Measurements from ENCODE around the gene ACTN4.

ACTN4 gene

GRCh38 chr19:38683393-38684077 is 36.1 kb downstream of the ACTN4 start:
- Histone ChIP-seq H3K9ac (ENCODE audit: low read depth, low read length) (peak overlapping the region; percentile 78), H3K4me3 (ENCODE audit: low read depth, low read length) (no peak overlapping the region; the same call in 1 of the 2 replicates)

DNA sequence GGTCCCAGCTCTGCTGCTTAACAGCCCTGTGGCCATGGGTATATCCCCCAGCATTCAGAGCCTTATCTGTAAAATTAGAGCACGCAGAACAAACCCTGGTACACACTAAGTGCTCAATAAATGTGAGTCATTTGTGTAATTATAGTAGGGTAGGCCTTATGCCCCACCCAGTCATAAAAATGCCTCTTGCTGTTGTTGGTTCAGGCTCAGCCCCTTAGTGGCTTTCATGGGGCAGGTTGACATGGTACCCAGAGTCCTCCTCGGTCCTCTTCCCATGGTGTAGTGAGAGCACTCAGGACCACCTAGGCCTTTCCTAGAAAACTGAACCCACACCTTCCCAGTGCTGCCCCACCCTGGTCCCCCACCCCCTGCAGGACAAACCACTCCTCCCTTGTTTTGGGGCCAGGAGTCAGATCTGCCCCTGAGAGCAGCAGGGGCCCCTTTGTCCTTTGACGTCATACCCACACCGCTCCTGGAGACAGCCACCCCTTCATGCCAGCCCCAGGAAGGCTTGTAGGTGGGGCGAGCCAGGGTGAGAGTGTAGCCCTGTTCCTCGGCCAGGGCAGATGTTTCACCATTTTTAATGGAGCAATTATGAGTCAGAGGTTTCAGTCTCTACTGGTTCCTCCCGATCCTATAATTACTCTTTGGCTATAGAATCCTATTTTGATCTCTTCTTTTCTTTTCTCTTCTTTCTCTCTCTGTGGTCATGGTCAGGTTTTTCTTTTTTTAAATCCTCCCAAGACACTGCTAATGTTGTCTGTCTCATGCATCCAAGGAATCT is 36.8 kb downstream of the ACTN4 start:
- no peaks in the 10 kb centered on the region for H3K9me3 ChIP-seq (ENCODE audit: control insufficient read depth, insufficient read depth, low read length)
- H3K27me3 ChIP-seq (ENCODE audit: control insufficient read depth, insufficient read depth, low read length), result no peaks in the 10 kb centered on the region
- H3K4me3 ChIP-seq (ENCODE audit: low read depth, low read length), result no peak overlapping the region; the same call in 1 of the 2 replicates
- H3K9ac ChIP-seq (ENCODE audit: low read depth, low read length), result peak overlapping the region; percentile 73
- H3K36me3 ChIP-seq (ENCODE audit: control insufficient read depth, insufficient read depth, low read length), result no peaks in the 10 kb centered on the region
- H3K27ac ChIP-seq (ENCODE audit: low read depth, low read length), result peak overlapping the region; percentile 98
- peaks cover 46% of the 10 kb centered on the region for H3K4me1 ChIP-seq (ENCODE audit: control insufficient read depth, insufficient read depth, low read length)

More at GRCh38 chr19:38683393-38684077, 36.1 kb downstream of the ACTN4 start:
- H3K27me3 ChIP-seq (ENCODE audit: control insufficient read depth, insufficient read depth, low read length), result no peaks in the 10 kb centered on the region
- peak overlapping the region; percentile 98 for H3K27ac ChIP-seq (ENCODE audit: low read depth, low read length)
- peaks cover 50% of the 10 kb centered on the region for H3K4me1 ChIP-seq (ENCODE audit: control insufficient read depth, insufficient read depth, low read length)
- H3K9me3 ChIP-seq (ENCODE audit: control insufficient read depth, insufficient read depth, low read length), result no peaks in the 10 kb centered on the region
- no peaks in the 10 kb centered on the region for H3K36me3 ChIP-seq (ENCODE audit: control insufficient read depth, insufficient read depth, low read length)

DNA sequence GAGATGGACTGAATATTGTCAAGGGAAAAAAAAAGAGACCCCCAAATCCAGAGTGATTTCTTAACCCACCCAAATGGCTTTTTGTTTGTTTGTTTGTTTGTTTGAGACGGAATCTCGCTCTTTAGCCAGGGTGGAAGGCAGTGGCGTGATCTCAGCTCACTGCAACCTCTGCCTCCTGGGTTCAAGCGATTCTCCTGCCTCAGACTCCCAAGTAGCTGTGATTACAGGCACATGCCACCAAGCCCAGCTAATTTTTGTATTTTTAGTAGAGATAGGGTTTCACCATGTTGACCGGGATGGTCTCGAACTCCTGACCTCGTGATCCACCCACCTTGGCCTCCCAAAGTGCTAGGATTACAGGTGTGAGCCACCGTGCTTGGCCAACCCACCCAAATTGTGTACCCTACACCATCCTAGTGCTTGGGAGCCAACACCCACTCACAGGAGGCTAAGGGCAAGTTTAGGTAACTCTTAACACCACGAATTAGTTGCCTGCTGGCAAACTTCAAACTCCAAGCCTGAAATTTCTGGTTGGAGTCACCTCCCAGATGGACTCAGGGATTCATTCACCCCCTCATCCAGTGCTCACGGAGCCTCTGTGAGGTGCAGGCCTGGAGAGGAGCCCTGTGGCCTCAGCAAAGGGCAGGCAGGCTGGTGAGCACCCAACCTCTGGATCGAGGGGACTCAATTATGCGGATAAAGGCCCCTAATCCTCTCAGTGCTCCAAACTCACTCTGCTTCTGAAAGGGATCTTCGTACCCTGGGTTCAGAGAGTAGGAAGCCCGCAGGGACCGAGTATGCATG is 37.6 kb downstream of the ACTN4 start:
- Histone ChIP-seq H3K27me3 (ENCODE audit: control insufficient read depth, insufficient read depth, low read length) (no peaks in the 10 kb centered on the region), H3K4me1 (ENCODE audit: control insufficient read depth, insufficient read depth, low read length) (peaks cover 48% of the 10 kb centered on the region), H3K4me3 (ENCODE audit: low read depth, low read length) (no peak overlapping the region), H3K27ac (ENCODE audit: low read depth, low read length) (peak overlapping the region; percentile 98), H3K9me3 (ENCODE audit: control insufficient read depth, insufficient read depth, low read length) (no peaks in the 10 kb centered on the region), H3K36me3 (ENCODE audit: control insufficient read depth, insufficient read depth, low read length) (no peaks in the 10 kb centered on the region), H3K9ac (ENCODE audit: low read depth, low read length) (peak overlapping the region; percentile 73)

- Histone ChIP-seq H3K27ac (ENCODE audit: low read depth, low read length) (peak overlapping the region; percentile 98), H3K4me3 (ENCODE audit: low read depth, low read length) (no peak overlapping the region; the same call in 1 of the 2 replicates), H3K36me3 (ENCODE audit: control insufficient read depth, insufficient read depth, low read length) (no peaks in the 10 kb centered on the region), H3K9ac (ENCODE audit: low read depth, low read length) (peak overlapping the region; percentile 47), H3K27me3 (ENCODE audit: control insufficient read depth, insufficient read depth, low read length) (no peaks in the 10 kb centered on the region), H3K4me1 (ENCODE audit: control insufficient read depth, insufficient read depth, low read length) (peaks cover 51% of the 10 kb centered on the region), H3K9me3 (ENCODE audit: control insufficient read depth, insufficient read depth, low read length) (no peaks in the 10 kb centered on the region)
Observed at GRCh38 chr19:38685666-38686529, 38.4 kb downstream of the ACTN4 start.

DNA sequence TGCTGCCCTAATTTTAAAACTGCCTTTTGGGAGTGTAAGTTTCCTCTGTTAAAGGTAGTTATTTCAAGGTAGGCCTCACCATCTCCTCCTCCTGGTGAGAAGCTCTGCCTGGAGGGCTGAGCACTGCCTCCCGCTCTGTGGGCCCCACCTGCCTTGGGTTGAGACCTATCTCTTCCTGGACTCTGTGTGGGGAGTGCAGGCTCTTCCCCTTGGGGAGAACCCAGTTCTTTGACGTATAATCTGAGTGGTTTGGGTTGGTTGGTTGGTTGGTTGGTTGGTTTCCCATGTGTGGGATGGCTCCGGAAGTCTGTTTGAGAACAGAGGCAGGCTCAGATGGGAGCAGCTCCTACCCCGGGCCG is 39.1 kb downstream of the ACTN4 start:
- Histone ChIP-seq H3K27ac (ENCODE audit: low read depth, low read length) (peak overlapping the region; percentile 98), H3K27me3 (ENCODE audit: control insufficient read depth, insufficient read depth, low read length) (no peaks in the 10 kb centered on the region), H3K4me1 (ENCODE audit: control insufficient read depth, insufficient read depth, low read length) (peaks cover 51% of the 10 kb centered on the region), H3K9ac (ENCODE audit: low read depth, low read length) (no peak overlapping the region; the same call in 1 of the 2 replicates), H3K4me3 (ENCODE audit: low read depth, low read length) (no peak overlapping the region), H3K9me3 (ENCODE audit: control insufficient read depth, insufficient read depth, low read length) (no peaks in the 10 kb centered on the region), H3K36me3 (ENCODE audit: control insufficient read depth, insufficient read depth, low read length) (no peaks in the 10 kb centered on the region)

DNA sequence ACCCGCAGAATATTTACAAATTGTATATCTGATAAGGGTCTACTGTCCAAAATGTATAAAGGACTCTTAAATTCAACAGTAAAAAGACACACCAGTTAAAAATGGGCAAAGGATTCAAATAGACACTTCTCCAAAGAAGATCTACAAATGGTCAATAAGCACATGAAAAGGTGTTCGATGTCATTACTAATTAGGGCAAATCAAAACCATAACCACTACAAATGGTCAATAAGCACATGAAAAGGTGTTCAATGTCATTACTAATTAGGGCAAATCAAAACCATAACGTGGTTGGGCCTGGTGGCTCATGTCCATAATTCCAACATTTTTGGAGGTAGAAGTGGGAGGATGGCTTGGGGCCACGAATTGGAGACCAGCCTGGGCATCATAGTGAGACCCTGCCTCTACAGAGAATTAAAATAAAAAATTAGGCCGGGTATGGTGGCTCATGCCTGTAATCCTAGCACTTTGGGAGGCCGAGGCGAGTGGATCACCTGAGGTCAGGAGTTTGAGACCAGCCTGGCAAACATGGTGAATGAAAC is 40.5 kb downstream of the ACTN4 start:
- Histone ChIP-seq H3K36me3 (ENCODE audit: control insufficient read depth, insufficient read depth, low read length) (no peaks in the 10 kb centered on the region), H3K27me3 (ENCODE audit: control insufficient read depth, insufficient read depth, low read length) (no peaks in the 10 kb centered on the region), H3K4me1 (ENCODE audit: control insufficient read depth, insufficient read depth, low read length) (peaks cover 53% of the 10 kb centered on the region)

GRCh38 chr19:38690146-38690545 is 42.7 kb downstream of the ACTN4 start:
- Histone ChIP-seq H3K9ac (ENCODE audit: low read depth, low read length) (no peak overlapping the region), H3K9me3 (ENCODE audit: control insufficient read depth, insufficient read depth, low read length) (no peaks in the 10 kb centered on the region), H3K36me3 (ENCODE audit: control insufficient read depth, insufficient read depth, low read length) (peaks cover 4% of the 10 kb centered on the region; the same call in 1 of the 2 replicates), H3K27ac (ENCODE audit: low read depth, low read length) (no peak overlapping the region), H3K4me3 (ENCODE audit: low read depth, low read length) (no peak overlapping the region), H3K27me3 (ENCODE audit: control insufficient read depth, insufficient read depth, low read length) (no peaks in the 10 kb centered on the region), H3K4me1 (ENCODE audit: control insufficient read depth, insufficient read depth, low read length) (peaks cover 42% of the 10 kb centered on the region)

More for the DNA sequence above, 40.5 kb downstream of the ACTN4 start:
- Histone ChIP-seq H3K4me3 (ENCODE audit: low read depth, low read length) (no peak overlapping the region), H3K9ac (ENCODE audit: low read depth, low read length) (no peak overlapping the region), H3K27ac (ENCODE audit: low read depth, low read length) (no peak overlapping the region), H3K9me3 (ENCODE audit: control insufficient read depth, insufficient read depth, low read length) (no peaks in the 10 kb centered on the region)

GRCh38 chr19:38690832-38691231 is 43.4 kb downstream of the ACTN4 start:
- H3K4me3 ChIP-seq (ENCODE audit: low read depth, low read length), result no peak overlapping the region
- H3K27me3 ChIP-seq (ENCODE audit: control insufficient read depth, insufficient read depth, low read length), result no peaks in the 10 kb centered on the region
- peaks cover 4% of the 10 kb centered on the region; the same call in 1 of the 2 replicates for H3K36me3 ChIP-seq (ENCODE audit: control insufficient read depth, insufficient read depth, low read length)
- peaks cover 35% of the 10 kb centered on the region for H3K4me1 ChIP-seq (ENCODE audit: control insufficient read depth, insufficient read depth, low read length)
- no peak overlapping the region for H3K9ac ChIP-seq (ENCODE audit: low read depth, low read length)
- no peak overlapping the region for H3K27ac ChIP-seq (ENCODE audit: low read depth, low read length)
- H3K9me3 ChIP-seq (ENCODE audit: control insufficient read depth, insufficient read depth, low read length), result no peaks in the 10 kb centered on the region

GRCh38 chr19:38691938-38692457 is 44.5 kb downstream of the ACTN4 start:
- H3K27ac ChIP-seq (ENCODE audit: low read depth, low read length), result peak overlapping the region; percentile 87
- no peak overlapping the region for H3K4me3 ChIP-seq (ENCODE audit: low read depth, low read length)
- no peaks in the 10 kb centered on the region for H3K9me3 ChIP-seq (ENCODE audit: control insufficient read depth, insufficient read depth, low read length)
- H3K4me1 ChIP-seq (ENCODE audit: control insufficient read depth, insufficient read depth, low read length), result peaks cover 25% of the 10 kb centered on the region
- peaks cover 9% of the 10 kb centered on the region for H3K36me3 ChIP-seq (ENCODE audit: control insufficient read depth, insufficient read depth, low read length)
- no peaks in the 10 kb centered on the region for H3K27me3 ChIP-seq (ENCODE audit: control insufficient read depth, insufficient read depth, low read length)
- H3K9ac ChIP-seq (ENCODE audit: low read depth, low read length), result no peak overlapping the region
